ENCODE measurements around the gene RXFP4.

RXFP4 gene

DNA sequence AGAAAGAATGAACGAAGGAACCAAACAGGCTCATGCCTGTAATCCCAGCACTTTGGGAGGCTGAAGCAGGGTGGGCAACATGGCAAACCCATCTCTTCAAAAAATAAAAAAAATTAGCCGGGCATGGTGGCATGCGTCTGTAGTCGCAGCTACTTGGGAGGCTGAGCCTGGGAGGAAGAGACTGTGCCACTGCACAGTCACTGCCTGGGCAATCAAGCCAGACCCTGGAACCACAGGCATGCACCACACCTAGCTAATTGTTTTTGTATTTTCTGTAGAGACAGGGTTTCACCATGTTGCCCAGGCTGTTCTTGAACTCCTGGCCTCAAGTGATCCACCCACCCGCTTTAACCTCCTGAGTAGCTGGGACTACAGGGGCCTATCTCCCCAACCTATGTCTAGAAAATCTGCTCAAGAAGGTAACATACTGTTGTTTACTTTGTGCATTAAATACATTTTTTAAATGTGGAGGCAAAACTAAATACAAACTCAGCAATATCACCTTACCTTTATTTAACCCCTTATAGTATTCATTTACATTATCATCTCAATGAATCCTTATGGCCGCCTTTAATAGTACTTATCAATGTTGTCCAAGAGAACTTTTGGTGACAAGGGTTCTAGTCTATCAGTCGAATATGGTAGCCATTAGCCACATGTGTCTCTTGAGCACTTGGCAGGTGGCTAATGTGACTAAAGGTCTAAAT, 10.0 kb upstream of the RXFP4 start:
- no peak for DNase-seq

DNA sequence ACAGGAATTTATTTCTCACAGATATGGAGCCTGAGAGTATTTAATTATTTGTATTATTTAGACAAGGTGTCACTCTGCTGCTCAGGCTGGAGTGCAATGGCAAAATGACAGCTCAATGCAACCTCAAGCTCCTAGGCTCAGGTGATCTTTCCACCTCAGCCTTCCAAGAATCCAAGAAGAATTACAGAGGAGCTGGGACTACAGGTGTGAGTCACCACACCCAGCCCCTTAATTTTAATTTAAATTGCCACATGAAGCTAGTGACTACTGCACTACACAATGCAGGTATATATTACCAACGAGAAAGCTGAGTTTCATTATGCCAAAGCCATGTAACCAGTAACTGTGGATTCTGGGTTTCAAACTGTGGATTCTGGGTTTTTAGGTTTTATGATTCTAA, 9.4 kb upstream of the RXFP4 start:
- DNase-seq: no peak

DNA sequence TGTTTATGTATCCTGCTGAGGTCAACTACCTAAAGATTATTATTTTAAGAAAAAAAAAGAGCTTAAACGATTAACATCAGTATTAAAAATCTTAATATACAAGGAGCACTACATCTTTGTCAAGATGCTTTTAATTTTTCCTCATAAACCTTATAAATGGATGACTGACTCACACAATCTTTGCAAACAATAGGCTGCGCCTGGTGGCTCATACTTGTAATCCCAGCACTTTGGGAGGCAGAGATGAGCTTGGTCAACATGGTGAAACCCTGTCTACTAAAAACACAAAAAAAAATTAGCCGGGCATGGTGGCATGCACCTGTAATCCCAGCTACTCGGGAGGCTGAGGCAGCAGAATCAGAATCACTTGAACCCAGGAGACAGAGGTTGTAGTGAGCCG, 9.0 kb upstream of the RXFP4 start:
- no peak for DNase-seq

DNA sequence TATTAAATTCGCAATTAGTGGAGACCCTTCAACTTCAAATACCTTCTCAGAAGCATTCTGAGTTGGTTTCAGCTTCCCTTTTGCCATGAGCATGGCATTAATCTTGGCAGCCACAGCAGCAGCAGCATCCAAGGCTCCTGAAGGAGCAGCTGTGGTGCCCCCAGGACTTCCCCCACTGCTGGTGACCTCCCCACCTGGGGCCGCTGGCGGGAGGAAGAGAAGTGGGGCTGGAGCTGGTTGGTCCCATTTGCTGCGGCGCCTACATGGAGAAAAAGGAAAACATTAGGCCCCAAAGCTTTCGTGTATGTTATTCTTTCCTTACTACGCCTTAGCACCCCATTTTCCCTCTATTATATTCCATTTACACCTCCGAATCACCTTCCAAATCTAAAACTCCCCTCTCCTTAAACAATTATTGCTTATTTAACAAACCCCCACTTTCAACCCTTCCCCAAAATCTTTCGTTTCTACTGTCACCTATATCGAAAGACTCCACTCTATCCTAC, 7.8 kb upstream of the RXFP4 start:
- no peak for DNase-seq

DNA sequence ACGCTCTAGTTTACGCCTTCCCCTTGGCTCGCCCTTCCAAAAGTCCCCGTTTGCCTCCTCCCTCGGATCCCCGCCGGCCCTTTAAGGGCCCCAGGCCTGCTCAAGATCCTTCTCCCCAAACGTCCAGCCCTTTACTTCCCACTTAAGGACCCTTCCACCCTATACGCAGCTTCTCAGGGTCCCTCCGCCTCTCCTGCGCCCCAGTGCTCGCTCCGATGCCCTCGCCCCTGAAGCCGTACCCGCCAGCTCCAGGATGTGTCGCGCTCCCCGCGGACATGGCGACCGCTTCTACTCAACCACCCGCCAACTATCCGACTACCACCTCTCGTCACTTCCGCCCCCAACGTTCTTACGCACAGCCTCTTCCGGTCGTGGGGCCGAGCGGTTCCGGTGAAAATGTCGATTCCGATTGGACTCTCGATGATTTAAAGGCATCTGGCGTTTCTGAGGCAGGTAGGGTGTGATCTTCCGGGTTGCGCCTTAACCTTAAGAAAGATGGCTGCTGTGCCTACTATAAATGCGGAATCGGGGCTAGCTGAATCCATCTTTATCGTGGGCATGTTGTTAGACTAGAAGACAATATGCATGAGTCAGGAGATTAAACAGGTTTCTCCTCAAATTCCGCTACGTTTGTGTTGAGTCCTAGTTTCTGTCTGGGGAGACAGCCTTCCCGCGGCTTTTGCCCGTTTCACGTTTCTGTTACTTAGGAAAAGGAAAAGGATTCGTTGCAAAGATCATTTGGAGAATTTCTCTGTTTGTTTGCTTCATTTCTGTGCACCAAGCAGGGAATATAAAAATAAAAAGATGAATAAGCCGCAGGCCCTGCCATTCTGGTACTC, 7.1 kb upstream of the RXFP4 start, which contains the start of gene KHDC4:
Gene KHDC4 (minus strand): TSS at position 317 of the 839 bp plus-strand sequence. CDS start 40 bp downstream, at position 277.
- DNase-seq: peak; percentile 99

DNA sequence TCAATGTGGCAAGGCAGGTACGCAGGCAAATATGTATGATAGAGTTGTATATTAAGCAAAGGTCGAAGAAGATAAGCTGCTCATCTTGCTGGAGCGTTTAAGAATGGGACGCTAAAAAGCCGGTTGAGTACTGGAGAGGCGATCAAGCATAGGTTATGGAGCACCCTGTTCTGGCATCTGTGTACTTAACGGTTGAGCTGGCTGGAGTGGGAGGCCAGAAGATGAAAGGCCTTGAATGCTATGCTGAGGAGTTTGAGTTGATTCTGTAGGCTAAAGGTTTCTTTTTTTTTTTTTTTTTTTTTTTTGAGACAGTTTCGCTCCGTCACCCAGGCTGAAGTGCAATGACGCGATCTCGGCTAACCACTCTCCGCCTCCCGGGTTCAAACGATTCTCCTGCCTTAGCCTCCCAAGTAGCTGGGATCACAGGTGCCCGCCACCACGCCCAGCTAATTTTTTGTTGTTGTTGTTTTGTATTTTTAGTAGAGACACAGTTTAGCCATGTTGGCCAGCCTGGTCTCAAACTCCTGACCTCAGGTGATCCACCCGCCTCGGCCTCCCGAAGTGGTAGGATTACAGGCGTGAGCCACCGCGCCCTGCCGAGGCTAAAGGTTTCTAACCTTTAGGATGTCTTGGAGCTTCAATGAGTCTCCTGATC, 6.4 kb upstream of the RXFP4 start:
- DNase-seq: no peak

DNA sequence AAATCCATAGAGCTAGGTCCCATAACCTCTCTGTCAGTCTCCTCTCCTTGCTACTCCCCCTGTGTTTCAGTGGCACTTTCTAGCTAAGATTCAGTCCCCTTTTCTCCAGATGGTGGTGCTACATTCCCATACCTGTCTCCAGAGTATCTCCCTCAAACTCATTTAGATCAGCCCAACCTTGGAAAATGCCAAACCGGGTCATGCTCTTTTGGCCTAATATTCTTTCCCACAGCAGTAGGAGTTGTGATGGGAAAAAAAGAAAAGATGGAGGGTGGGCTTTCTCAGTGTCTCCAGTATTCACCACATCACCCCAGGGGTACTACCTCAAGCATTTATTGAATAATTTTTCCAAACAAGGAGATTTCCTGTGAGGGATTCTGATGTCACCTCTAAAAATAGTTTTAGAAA, 3.2 kb upstream of the RXFP4 start:
- peak; percentile 58 for DNase-seq

DNA sequence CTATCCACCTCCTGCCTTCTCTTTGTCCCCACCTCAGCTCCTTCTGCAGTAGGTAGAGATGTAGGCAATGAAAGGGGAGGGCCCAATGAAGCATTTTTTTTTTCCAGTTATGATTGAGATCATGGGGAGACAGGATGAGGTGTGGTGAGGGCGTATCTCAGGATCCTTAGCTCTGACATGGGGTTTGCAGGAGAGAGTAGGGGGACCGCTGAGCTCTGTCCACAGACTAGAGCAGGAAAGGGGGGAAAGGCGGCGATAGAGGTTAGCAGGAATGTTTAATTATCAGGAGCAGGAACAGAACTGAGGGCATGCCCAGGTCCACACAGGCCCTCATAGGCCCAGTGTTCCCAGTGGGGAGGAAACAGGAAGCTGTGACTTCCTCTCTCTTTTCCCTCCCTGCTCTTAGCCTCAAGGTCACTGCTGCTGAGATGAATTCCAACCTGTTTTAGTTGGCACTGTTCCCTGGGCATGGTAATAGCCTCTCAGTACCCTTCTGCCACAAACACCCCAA, 901 bp upstream of the RXFP4 start:
- peak; percentile 21 for DNase-seq

DNA sequence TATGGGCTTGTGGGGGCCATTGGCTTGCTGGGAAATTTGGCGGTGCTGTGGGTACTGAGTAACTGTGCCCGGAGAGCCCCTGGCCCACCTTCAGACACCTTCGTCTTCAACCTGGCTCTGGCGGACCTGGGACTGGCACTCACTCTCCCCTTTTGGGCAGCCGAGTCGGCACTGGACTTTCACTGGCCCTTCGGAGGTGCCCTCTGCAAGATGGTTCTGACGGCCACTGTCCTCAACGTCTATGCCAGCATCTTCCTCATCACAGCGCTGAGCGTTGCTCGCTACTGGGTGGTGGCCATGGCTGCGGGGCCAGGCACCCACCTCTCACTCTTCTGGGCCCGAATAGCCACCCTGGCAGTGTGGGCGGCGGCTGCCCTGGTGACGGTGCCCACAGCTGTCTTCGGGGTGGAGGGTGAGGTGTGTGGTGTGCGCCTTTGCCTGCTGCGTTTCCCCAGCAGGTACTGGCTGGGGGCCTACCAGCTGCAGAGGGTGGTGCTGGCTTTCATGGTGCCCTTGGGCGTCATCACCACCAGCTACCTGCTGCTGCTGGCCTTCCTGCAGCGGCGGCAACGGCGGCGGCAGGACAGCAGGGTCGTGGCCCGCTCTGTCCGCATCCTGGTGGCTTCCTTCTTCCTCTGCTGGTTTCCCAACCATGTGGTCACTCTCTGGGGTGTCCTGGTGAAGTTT, 550 bp downstream of the RXFP4 start:
- no peak for DNase-seq

DNA sequence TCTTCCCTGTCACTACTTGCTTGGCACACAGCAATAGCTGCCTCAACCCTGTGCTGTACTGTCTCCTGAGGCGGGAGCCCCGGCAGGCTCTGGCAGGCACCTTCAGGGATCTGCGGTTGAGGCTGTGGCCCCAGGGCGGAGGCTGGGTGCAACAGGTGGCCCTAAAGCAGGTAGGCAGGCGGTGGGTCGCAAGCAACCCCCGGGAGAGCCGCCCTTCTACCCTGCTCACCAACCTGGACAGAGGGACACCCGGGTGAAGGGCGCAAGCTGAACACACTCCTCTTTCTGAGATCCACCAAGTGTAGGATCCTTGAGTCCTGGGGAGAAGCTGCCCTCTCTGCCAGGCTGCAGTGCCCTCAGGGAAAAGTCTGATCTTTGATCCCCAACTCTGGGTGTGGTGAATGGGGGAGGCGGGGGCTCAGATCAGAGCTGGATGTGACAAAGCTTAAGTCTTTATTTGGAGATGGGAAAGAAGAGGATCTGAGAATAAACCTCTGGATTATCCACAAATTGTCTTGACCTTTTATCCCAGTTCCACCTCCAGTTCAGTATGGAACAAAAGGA, 1.2 kb downstream of the RXFP4 start:
- no peak for DNase-seq

DNA sequence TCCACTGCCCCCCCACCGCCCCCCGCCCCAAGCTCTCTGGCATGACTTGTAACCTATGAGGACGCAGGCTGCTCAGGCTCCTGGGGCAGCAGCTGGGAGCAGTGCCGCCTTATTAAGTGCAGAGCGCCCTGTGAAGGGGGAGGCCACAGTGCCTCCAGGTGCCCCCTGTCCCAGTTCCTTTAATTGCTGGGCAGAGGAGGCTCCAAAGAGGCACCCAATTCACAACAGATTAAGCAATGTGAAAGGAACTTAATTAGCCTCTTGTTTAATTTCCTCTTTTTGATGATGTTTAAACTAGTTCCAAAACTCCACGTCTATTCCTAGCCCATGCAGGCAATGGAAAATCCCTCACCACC, 3.0 kb downstream of the RXFP4 start:
- peak; percentile 76 for DNase-seq

DNA sequence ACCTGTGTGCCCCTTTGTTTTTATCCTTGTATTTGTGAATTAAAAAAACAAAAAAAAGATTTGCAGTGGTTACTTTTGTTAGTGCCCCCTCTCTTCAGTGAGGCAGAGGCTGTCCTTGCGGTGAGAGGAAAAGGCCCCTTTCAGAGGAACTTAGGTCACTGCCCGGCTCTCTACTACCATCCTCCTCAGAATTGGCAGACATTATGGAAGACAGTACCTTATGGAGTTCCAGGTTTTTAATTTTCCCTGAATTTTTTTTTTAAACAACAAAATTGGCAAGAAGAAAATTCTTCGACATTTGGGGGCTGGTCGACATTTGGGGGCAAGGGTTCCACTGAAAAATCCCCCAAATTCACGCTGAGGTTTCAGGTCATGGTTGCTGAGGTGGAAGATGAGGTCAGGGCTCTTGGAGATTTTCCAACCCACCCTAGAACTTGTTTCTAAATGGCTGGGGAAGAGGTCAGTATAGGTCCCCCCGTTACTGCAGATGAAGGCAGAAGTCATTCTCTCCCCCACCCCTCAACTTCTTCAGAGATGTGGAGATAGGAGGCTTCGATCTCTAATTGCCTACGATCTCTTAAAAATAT, 5.3 kb downstream of the RXFP4 start:
- no peak for DNase-seq

DNA sequence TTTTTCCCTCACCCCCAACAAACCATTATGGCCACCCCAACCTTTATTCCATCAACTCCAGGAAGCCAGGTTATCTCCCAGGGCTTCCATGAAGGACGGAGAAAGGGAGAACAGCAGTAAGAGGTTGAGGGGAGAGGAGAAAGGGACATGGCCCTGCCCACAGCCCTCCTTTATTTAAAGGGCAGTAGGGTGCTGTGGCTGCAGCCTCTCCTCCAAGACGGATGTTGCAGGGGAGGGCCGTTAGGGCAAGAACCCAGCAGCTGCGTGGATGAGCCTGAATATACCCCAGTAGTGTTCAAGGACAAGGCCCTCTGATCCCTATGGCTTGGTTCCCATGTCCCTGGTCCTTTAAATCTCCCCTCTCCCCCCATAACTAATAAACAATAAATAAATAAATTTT, 5.9 kb downstream of the RXFP4 start:
- no peak for DNase-seq

DNA sequence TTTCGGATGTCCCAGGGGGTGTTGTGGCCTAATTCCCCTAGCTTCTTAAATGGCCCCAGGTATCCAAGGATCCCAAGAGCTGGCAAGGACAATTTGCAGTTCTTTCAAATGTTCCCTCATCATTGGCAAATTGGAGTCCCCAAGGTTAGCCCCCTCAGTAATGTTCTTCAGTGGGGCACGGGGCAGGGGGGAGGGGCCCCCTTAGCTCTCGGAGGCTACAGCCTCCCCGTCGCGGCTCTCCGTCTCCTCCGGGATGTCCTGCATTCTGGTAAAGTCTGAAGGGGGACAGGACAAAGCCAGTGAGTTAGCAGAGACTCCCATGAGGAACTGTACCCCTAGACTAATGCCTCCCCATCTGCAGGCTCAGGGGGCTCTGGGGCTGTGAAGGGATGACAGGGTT, 6.3 kb downstream of the RXFP4 start:
- DNase-seq: no peak

DNA sequence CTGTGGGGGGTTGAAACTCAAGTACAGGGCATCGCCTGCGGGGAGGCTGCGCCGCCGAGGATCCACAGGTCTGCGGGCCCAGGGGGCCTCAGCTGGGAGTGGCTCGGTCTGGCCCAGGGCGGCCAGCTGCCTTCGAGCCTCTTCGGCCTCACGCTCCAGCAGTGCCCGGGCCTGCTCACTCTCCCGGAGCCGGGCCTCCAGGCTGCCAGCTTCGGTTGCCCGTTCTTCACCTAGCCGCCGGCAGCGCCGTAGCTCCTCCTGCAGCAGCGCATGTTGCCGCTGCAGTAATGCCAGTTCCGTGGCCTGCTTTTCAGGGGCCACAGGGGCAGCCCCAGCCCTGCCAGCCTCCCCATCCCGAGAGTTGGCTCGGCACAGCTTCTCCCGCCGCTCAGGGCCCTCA, 9.4 kb downstream of the RXFP4 start:
- no peak for DNase-seq

DNA sequence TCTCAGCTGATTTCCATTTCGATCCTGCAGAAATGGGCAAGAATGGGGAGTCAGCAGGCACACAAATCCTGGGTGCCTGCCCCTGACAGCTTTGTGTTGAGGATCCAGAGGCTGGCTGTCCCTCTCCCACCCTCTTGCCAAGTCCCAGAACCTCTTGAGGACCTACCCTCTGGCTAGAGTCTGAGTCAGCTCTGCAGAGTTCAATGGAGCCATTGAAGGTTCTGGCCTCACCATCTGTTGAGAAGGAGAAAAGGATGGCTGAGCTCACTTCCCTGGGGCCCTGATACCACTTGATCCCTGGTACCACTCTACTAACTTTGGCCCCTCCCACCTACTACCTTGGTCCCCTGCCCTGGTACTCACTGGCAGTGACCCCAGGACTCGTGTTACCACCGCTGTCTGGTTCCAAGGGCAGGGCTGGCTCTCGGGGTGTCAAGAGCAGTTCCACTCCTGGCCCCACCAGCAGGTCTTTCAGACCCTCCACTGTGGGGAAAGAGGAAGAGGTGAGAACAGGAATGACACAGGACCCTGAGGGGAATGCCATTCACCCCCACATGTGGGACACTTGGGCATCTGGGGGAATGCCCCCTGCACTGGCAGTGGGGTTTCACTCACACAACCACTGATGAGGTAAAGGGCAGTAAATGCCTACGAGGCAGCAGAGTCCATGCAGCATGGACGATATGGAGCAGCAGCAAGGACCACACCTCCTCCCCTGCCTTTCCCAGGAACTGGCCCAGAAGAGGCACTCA, 10.5 kb downstream of the RXFP4 start:
- no peak for DNase-seq

DNA sequence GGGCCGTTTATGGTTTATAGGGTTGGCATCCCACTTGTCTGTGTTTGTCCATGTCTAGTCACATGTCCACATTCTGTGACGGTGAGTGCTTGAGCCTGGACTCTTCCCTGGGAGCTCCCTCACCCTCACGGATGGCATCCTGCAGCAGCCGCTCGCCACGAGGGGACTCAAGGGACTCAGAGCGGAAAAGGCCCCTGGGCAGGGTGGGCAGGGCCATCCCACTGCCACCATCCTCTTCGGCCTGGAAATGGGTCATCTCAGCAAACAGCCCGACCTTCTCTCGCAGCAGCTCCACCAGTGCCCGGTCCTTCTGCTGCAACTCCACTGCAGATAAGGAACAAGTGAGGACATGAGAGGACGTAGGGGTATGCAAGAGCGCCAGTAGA, 11.1 kb downstream of the RXFP4 start:
- no peak for DNase-seq

DNA sequence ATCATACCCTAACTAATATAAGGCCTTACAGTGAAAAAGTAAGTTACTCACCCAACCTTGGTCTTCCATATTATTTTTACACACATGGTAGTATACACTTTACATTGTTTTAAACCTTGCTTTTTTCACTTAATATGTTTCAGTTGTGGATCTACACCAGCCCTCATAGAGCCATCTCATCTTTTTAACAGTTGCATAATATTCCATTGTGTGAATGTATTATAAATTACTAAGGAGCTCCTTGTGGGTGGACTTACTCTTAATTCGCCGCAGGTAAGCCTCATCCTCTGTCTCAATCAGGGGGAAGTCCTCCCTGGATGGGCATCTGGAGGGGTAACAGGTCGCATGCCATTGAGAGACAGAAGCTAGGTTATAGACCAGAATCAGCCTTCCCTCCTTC, 13.2 kb downstream of the RXFP4 start:
- no peak for DNase-seq

DNA sequence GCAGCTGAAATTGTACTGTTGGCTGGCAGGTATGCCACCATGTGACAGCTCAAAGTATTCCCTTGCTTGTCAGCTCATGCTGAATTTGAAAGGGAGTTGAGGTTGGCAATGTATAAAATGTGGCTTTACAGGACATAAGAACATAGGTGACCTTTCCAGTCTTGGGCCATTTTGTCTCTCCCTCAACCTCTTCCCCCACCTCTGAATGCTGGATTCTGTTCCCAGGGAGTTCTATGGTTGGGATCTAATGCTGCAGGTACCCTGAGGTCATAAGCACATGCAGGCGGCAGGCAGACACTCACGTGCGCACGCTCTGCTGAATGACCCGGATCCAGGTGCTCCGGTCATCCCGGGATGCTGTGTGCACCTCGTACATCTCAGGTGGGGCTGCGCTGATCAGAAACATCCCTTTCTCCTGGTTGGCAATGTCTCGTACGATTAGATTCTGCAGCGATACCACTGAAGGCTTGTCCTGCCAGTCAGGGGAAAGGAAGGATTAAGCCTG, 16.0 kb downstream of the RXFP4 start:
- no peak for DNase-seq

DNA sequence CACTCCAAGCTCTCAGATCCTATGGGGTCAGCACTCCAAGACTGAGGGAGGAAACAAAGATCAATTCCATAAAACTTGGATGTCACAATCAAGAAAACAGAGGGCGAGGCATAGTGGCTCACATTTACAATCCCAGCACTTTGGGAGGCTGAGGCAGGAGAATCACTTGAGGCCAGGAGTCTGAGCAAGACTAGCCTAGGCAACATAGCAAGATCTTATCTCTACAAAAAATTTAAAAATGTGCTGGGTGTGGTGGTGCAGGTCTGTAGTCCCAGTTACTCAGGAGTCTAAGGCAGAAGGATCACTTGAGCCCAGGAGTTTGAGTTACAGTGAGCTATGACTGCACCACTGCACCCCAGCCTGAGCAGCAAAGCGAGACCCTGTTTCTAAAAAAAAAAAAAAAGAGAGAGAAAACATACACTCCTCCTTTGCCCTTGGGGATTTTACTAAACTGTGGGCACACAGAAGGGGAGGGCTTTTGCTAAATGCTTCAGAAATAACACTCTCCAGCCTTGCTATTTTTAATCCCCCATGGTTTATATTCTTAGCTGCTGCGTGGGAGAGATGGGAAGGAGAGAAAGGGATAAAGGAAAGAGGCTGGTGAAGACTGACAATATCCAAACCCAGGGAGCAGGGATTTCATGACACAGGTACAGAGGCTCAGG, 18.8 kb downstream of the RXFP4 start:
- no peak for DNase-seq

DNA sequence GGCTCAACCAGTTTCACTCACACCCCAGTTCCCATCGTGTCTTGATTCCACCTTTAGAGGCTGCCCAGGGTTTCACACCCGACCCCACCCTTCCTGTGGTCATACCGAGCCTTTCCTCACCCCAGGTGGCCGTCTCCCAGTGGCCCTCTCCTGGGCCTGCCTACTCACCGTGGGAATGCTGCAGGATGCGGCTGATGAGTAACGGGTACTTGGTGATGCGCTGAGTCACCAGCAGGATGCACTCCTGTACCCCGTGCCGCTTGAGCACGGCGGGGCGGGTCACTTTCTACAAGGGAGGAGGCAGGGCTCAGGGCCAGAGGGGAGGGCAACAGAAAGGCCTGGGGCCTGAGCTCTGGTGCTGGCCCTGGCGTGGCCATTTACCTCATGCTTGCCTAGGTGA, 20.5 kb downstream of the RXFP4 start:
- no peak for DNase-seq
